ENCODE measurements around the gene CCDC68.

GRCh38 chr18:54975598-54975997 is 16.3 kb upstream of the CCDC68 start:
- TF ChIP-seq CTCF (IDR thresholded peaks at IDR 0.05) (no peak), POLR2A (IDR thresholded peaks at IDR 0.05) (no peak)
